VCaP (cell line): ENCODE data around the gene KCNAB1.
A peak's percentile ranks its signal among the peaks of the same experiment; 100 is the strongest.

Experiments
- H3K27ac ChIP-seq: fragments of 450-650 bp; 2 replicates; pipeline ENCODE4 v1.5.1; 2017
- TF ChIP-seq, protein P1 (sequence below): fragments of 450-650 bp; conservative IDR thresholded peaks from 2 replicates; pipeline ENCODE4 v1.5.1; 2017; ENCODE audit warnings: mild to moderate bottlenecking, moderate library complexity

KCNAB1 gene

DNA sequence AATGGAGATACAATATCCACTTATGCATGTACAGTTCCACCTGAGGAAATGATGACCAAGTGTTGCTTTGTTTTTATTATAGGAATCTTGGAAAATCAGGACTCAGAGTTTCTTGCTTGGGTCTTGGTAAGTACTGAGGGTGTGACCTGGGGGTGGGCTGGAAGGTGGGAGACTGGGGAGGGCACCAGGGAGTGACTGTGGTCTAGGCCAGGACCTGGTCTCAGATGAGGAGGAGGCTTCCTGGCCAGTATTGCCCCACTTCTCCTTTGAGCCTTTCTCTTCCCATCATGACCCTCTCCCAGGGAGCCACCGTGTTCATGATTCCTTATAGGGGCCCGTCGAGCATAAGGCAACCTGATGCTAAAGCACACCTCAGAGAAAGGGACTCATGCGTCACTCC, 301.2 kb downstream of the KCNAB1 start:
- H3K27ac ChIP-seq = no peak overlapping the region
- TF ChIP-seq, protein P1, sequence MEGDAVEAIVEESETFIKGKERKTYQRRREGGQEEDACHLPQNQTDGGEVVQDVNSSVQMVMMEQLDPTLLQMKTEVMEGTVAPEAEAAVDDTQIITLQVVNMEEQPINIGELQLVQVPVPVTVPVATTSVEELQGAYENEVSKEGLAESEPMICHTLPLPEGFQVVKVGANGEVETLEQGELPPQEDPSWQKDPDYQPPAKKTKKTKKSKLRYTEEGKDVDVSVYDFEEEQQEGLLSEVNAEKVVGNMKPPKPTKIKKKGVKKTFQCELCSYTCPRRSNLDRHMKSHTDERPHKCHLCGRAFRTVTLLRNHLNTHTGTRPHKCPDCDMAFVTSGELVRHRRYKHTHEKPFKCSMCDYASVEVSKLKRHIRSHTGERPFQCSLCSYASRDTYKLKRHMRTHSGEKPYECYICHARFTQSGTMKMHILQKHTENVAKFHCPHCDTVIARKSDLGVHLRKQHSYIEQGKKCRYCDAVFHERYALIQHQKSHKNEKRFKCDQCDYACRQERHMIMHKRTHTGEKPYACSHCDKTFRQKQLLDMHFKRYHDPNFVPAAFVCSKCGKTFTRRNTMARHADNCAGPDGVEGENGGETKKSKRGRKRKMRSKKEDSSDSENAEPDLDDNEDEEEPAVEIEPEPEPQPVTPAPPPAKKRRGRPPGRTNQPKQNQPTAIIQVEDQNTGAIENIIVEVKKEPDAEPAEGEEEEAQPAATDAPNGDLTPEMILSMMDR = no peak

DNA sequence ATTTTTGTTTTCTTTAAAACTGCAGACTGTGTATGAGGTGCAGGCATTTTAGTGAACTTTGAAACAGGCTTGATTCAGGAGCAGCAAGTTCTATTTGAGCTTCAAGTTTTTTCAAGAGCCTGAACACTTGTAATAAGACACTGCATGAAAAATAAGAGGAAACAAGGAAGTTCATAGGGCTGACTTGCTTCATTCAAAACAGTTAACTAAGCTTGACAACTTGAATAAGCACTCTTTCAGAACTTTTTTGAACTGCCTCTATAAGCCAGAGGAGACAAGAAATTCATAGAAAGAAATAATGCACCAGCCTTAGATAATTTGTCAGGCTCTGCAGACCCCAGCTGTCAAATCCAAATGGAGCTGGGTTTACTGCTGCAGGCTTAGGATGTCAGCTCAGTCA, 304.4 kb downstream of the KCNAB1 start:
- H3K27ac ChIP-seq = no peak overlapping the region
- TF ChIP-seq, protein P1 = no peak

DNA sequence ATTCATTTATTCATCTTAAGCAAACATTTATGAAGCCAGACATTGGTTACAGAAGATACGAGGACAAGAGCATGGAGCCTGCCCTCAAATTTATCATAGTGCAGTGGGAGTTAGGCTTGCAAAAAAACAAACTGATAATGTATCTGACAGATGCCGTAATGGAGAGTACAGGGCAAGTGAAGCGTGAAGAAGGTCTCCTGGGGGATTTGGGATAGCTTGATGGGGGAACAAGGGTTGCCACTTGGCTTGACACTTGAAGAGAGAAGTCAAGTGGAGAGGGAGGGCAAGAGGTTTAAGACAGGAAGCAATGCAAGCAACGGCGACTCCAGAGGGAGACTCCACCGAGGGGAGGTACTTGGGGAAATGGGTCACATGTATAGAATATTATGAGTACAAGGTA, 305.3 kb downstream of the KCNAB1 start:
- no peak overlapping the region for H3K27ac ChIP-seq
- TF ChIP-seq, protein P1 = no peak

DNA sequence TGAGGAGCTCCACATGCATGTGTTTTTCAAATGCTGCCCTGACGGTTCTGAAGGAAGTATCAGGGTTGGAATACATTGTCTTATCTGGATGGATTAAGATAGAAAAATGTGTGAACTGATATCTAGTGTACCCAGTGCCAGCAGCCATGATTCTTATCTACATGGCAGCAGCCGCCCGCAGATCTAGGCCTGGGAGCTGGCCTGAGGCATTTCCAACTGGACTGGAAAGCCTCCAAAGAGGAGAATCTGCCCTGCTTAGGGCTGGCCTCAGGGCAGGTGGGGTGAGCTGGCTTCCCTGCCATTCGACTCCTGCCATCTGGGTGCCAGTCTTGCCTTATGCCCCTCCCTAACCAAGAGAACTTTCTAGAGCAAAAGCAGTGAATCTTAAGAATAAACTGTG, 308.7 kb downstream of the KCNAB1 start:
- TF ChIP-seq, protein P1 = no peak
- H3K27ac ChIP-seq = peak overlapping the region; percentile 25

DNA sequence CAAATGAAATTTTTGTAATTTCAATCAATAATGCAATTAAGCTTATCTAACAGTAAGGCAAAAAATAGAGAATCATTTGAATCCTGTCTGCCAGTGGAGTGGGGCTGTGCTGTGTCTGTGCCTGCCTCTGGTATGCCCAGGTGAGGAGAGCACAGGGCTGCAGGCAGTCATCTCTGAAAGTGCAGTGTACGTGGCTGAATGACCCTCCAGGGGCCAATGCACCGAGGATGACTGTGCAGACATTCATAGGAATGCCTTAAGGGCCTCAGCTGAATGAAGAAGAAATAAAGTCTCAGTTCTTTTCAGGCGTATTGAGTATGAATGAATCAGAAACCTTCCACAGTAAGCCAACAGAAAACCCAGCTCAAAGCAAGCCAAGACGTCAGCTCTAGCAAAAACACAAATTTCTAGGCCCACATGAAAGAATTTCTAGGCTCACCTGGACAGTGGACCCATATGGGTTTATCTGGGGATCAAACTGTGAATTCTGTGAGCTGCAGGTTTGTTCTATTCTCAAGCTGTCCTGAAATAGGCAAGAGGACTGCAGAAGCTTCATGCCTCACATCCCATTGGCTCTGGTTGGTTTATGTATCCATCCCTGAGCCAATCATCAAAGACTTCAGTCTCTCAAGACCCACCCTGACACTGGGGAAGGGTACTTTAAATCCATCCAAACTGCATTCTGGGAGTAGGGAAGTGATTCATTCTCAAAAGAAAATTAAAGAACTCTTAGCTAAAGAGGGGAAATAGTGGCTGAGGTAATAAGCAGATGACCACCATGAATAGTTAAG, 311.2 kb downstream of the KCNAB1 start:
- TF ChIP-seq, protein P1 = no peak
- no peak overlapping the region for H3K27ac ChIP-seq

DNA sequence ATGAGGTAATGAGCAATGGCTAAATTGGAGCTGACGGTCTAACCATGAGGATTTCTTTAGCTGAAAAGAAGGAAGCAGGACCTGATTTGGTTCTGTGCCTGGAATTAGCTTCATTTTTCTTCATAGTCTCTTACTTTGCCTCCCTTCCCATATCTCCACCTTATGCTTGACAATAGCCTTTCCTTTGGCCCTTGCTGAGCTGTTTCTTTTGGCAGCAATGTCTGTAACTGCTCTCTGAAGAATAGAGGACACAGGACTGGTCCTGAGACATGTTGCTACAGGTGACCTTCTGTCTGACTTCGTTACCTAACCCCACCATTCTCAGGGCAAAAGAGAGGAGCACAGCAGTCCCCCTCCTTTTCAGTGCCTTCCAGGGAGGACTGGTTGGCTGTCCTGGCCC, 312.2 kb downstream of the KCNAB1 start:
- H3K27ac ChIP-seq = no peak overlapping the region
- TF ChIP-seq, protein P1 = no peak

DNA sequence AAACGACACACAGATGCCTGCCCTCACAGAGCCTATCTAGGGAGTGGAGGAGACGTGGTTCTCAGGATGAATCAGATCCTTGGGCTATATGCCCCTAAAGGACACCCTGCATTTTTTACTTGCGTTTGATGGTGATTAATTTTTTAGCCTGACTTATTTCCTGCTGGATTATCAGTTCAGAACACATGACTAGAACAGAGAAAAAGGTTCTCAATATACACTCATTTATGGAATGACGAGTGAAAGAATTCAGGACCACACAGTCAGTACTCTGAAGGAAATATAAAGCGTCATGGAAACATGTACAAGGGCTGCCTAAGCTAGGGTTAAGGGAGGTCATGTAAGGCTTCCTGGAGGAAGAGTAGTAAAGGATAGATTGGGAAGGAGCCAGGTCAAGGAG, 312.8 kb downstream of the KCNAB1 start:
- no peak overlapping the region for H3K27ac ChIP-seq
- TF ChIP-seq, protein P1 = no peak
